Erythroblast (primary cell): Measurements from ENCODE around the gene PRRG1.
A peak's percentile ranks its signal among the peaks of the same experiment; 100 is the strongest.
"Not testable (repeated sequence)": the region's sequence is repeated elsewhere in the genome, so short reads cannot be mapped to it uniquely, and the experiment has no call there.

Experiments used
- DNase-seq, 2 experiments: peaks; one replicate each; lab custom pipeline; 2025; lab: John Stamatoyannopoulos, UW
- GATA1 ChIP-seq: IDR thresholded peaks from 2 replicates; pipeline ENCODE4 v1.6.1; 2011; ENCODE audit warnings: low read depth, mild to moderate bottlenecking, control low read depth, low read length, moderate library complexity
- POLR2A ChIP-seq: IDR thresholded peaks from 2 replicates; pipeline ENCODE4 v1.6.1; 2011; ENCODE audit warnings: mild to moderate bottlenecking, low read length

PRRG1 gene

DNA sequence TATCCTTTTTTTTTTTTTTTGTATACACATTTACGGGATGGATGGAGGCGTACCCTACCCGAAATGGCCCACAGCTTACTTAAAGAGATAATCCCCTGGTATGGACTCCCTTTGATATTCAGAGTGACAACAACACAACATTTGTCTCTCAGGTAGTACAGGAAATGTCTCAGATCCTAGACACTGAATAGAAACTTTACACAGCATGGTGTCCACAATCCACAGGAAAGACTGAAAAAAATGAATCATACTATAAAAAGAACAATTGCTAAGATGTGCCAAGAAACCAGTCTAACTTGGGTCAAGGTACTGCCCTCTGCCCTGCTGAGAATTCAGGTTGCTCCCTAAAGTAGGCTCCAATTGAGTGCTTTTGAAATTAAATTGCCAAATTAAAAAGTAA lies 121.5 kb downstream of the PRRG1 start:
- no peak for DNase-seq
- TF ChIP-seq GATA1 (no peak), POLR2A (no peak)

DNA sequence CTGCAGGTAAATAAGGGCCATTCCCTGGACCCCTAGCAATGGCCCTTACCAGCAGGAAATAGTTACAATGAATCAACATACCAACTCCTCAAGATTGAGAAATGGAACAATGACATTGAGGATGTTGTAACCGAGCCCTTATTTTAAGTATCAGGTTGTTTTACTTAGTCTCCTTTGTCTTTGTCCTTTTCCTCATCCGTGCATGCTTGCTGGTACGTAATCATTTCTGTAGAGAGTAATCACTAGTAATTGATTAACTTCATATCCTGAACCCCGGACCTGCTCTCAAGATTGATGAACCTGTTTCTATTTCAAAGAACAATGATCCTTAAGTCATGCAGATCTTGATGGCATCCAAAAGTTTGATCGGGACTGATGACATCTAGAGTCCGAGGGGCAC lies 123.7 kb downstream of the PRRG1 start:
- no peak for TF ChIP-seq GATA1
- no peak for TF ChIP-seq POLR2A
- no peak for DNase-seq

DNA sequence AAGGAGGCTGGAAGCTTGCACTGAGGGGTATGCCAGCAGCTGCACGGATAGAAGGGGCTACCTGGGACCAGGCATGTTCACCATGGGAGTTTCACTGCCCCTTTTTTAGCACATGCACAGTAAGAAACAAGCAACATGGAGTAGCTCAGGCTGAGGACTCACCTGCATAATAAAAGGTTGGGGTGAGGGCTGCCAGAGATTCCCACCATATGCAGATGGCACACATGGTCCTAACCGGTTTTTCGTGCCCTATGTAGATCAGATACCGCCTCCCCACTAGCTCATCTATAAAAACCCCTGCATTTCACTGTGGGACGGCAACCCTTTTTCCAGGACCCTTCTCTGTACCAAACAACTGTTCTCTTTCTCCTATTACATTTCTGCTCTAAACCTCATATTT lies 125.3 kb downstream of the PRRG1 start:
- no peak for TF ChIP-seq POLR2A
- no peak for TF ChIP-seq GATA1
- DNase-seq = no peak

DNA sequence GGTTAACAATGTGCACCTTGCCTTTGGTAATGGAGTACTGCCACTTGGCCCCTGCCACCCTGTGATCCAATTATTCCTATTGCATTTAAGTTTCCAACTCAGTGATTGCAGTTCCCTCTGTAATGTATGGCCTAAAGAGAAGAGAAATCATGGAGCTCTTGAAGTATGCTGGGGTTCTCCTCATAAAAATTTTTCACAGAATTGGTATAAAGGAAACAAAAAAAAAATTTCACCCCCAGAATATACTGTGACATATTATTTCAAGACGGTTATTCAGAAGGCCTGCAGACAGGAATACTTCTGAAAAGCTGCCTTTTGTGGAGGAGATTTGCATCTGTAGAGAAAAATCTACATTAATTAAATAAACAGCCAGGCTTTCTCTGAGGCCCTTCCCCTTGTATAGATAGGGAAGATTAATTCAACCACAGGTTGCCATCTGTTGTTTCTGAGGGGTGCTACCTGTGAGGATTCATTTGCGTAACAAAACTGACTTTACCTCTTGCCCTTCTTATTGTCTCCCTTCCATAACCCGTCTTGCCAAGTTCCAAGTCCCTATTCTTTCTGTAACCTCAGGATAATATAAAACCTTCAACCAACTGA lies 127.5 kb downstream of the PRRG1 start:
- DNase-seq = no peak
- TF ChIP-seq GATA1 = no peak
- TF ChIP-seq POLR2A = no peak

DNA sequence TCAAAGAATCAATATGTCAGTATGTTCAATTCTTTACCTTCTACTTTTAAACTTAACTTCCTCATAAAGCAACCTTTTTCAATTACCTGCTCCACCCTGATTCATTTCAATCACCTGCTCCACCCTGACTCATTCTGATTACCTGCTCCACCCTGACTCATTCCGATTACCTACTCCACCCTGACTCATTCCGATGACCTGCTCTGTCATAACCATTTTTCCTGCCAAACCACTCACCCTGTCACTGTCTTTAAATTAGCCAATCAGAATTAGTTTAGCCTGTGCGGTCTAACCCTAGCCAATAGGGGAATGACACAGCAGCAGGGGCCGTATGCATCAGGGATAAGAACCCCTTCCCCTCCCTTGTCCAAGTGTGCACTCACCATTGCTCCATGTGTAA lies 135.2 kb downstream of the PRRG1 start:
- not testable (repeated sequence) for DNase-seq

DNA sequence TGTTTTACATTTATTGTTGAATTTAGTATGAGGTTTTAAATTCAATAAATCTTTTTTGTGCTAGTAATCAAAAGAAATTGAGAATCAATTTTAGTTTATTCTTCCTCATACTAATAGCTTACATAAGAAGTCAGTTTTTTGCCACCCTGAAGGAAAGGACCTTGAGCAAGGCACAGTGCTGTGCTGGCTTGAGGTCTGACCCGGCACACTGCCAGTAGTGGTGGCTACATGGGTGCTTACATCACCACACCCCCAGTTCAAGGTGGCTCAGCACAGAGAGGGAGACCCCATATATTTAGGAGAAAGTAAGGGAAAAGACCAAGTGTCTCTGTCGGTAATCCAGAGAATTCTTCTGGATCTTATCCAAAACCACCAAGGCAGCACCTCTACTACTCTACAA lies 136.3 kb downstream of the PRRG1 start:
- no peak for DNase-seq
- no peak for TF ChIP-seq POLR2A
- no peak for TF ChIP-seq GATA1

DNA sequence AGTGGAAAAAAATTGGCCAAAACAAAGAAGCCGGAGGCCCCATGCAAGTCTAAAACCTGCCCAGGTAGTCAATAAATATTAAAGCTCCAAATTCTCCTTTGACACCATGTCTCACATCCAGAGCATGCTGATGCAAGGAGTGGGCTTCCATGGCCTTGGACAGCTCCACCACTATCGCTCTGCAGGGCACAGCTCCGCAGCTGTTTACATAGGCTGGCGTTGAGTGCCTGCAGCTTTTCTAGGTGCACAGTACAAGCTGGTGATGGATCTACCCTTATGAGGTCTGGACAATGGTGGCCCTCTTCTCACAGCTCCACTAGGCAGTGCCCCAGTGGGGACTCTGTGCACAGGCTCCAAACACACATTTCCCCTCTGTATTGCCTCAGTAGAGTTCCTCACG lies 138.1 kb downstream of the PRRG1 start:
- TF ChIP-seq POLR2A = no peak
- no peak for DNase-seq

DNA sequence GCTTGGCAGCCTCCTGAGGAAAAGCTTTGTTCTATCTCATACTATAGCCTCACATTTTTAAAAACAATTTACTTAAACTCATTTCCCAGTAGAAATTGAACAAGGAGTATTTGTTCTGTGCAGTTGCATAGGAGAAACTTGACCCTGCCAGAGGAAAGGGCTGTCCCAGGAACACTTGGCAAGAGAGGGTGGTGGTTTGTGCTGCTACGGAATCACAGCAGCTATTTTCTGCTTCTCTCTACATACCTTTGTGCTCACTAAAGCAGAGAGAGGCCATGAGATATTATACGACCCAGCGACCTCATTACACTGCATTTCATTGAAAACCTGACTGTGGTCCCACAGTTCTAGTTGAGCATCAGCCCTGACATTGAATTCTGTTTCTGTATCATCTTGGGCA lies 139.2 kb downstream of the PRRG1 start:
- DNase-seq = no peak
- TF ChIP-seq GATA1 (no peak), POLR2A (no peak)

DNA sequence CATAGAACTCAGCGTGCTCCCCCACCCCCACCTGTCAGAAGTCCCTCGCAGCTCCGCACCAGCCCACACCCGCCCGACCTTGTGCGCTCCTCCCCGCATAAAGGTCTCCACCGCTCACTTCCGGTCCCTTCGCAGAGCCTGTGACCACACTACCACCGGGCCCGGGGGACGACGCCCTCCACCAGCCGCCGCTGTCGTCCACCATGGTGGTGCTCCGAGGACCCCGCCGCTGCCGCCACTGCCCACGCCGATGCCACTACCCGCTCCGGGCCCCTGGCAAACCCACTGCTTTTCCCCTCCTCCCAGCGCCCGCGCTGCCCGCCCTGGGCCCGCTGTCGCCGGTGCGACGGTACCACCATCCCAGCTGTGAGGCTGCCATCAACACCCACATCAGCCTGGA lies 142.5 kb downstream of the PRRG1 start:
- DNase-seq = no peak
- no peak for TF ChIP-seq GATA1

DNA sequence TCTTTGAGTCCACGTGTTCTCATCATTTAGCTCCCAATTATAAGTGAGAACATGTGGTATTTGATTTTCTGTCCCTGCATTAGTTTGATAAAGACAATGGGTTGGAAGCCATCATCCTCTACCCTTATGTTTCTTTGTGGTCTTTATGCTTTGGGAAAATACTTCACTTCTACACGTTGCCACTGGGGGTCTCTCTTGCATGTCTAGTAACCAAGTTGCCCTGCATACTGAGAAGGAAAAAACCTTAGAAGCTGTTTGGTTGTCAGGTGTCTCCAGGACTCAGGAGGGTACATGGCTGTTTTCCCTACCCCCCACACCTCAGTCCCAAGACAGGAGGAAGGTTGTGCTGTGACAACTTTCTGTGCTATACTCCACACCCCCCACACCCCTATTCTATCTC lies 146.6 kb downstream of the PRRG1 start:
- peak; percentile 0 to 3 for DNase-seq

DNA sequence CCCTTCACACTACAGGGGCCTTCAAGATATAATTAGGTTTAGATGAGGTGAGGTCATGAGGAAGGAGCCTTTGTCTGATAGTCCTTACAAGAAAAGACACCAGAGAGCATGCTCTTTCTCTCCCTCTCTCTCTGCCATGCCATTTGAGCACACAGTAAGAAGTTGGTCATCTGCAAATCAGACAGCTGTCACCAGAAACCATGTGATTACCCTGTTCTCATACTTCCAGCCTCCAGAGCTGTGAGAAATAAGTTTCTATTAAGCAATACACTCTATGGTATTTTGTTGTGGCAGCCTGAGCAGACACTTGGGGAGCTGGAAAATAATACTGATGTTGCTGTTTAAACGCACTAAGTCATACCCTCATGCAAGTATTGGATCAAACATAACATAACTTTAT lies 148.0 kb downstream of the PRRG1 start:
- DNase-seq = not testable (repeated sequence)

DNA sequence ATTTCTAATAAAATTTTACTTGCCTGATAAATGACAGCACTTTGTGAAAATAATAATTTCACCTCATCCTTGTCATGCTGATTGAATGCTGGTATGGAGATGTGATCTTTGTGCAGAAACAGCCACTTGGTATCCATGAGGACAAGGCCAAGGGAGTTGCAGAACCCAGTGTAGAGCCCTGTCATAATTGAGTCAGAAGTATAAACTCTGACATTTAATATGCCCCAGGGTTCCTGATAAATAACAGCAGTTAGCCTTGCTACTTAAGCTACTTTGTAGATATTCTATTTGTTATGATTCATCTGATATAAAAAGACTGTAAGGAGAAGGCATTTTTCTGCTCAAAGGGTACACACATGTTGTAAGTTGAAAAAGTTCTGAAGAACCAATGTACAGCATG lies 149.2 kb downstream of the PRRG1 start:
- DNase-seq = not testable (repeated sequence)

DNA sequence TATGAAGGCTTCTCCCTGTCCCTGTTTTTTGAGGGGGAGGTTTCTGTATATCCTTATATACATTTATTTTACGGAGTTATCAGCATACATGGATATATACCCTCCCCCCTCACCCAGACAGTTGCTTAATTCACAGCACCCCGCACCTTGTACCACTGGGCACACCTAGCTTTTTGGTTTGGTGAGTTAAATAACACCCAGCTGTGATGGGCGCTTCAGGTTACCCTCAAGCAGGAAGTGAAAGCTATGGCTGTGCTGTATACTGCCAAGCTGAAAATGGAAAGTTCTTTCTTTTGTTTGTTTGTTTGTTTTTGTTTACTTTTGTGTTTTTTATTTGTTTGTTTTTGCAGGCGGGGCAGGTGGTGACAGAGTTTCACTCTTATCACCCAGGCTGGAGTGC lies 150.5 kb downstream of the PRRG1 start:
- not testable (repeated sequence) for DNase-seq

DNA sequence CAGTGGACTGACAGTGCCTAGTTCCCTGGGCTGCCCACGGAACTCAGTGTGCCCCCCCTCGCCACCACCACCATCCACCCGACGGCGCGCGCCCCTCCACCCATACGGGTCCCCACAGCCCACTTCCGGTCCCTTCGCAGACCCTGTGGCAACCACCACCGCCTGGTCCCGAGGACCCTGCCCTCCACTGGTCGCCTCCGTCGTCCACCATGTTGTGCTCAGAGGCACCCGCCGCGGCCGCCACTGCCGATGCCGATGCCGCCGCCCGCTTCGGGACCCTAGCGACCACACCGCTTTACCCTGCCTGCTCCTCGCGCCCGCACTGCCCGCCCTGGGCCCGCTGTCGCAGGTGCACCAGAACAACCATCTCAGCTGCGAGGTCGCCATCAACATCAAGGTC lies 155.8 kb downstream of the PRRG1 start:
- no peak for DNase-seq
- TF ChIP-seq POLR2A (no peak), GATA1 (no peak)
